ENCODE measurements around the gene PACSIN1.

PACSIN1 gene

GRCh38 chr6:34425132-34425497, 40.8 kb upstream of the PACSIN1 start:
- peak overlapping the region; percentile 87 for H3K27ac ChIP-seq
- no peak for DNase-seq
- TF ChIP-seq CTCF (IDR thresholded peaks at IDR 0.05; ENCODE audit: low read depth, low read length), result no peak
- no peaks in the 10 kb centered on the region for H3K27me3 ChIP-seq (ENCODE audit: insufficient read depth, low read depth, severe bottlenecking)
- H3K9me3 ChIP-seq (ENCODE audit: severe bottlenecking), result peaks cover 3% of the 10 kb centered on the region
- H3K4me3 ChIP-seq (ENCODE audit: low read depth, low read length), result peak overlapping the region; percentile 83
- peaks cover 55% of the 10 kb centered on the region for H3K36me3 ChIP-seq

GRCh38 chr6:34425498-34426410, 40.1 kb upstream of the PACSIN1 start, which contains the start of gene RPS10:
RPS10 (minus strand) TSS chr6:34426069; CDS start chr6:34425221, 848 bp downstream.
- DNase-seq, result peak; percentile 98
- Histone ChIP-seq H3K4me3 (ENCODE audit: low read depth, low read length) (peak within 1 kb of the TSS; percentile 83), H3K27me3 (ENCODE audit: insufficient read depth, low read depth, severe bottlenecking) (no peaks in the 10 kb centered on the region), H3K36me3 (peaks cover 49% of the 10 kb centered on the region), H3K9me3 (ENCODE audit: severe bottlenecking) (peaks cover 5% of the 10 kb centered on the region), H3K27ac (peak within 1 kb of the TSS; percentile 87)
- no peak for TF ChIP-seq CTCF (IDR thresholded peaks at IDR 0.05; ENCODE audit: low read depth, low read length)

- TF ChIP-seq CTCF (IDR thresholded peaks at IDR 0.05; ENCODE audit: low read depth, low read length), result no peak
- Histone ChIP-seq H3K36me3 (no peaks in the 10 kb centered on the region), H3K4me3 (ENCODE audit: low read depth, low read length) (no peak overlapping the region), H3K27ac (no peak overlapping the region), H3K9me3 (ENCODE audit: severe bottlenecking) (peaks cover 29% of the 10 kb centered on the region), H3K27me3 (ENCODE audit: insufficient read depth, low read depth, severe bottlenecking) (no peaks in the 10 kb centered on the region)
- no peak for DNase-seq
Measured at GRCh38 chr6:34435916-34436315, 30.0 kb upstream of the PACSIN1 start.

GRCh38 chr6:34436803-34437643, 28.9 kb upstream of the PACSIN1 start:
- no peak overlapping the region for H3K4me3 ChIP-seq (ENCODE audit: low read depth, low read length)
- no peak for DNase-seq
- no peak for TF ChIP-seq CTCF (IDR thresholded peaks at IDR 0.05; ENCODE audit: low read depth, low read length)
- H3K9me3 ChIP-seq (ENCODE audit: severe bottlenecking), result peaks cover 23% of the 10 kb centered on the region
- no peaks in the 10 kb centered on the region for H3K27me3 ChIP-seq (ENCODE audit: insufficient read depth, low read depth, severe bottlenecking)
- no peaks in the 10 kb centered on the region for H3K36me3 ChIP-seq
- H3K27ac ChIP-seq, result no peak overlapping the region

GRCh38 chr6:34437644-34437970, 28.3 kb upstream of the PACSIN1 start:
- Histone ChIP-seq H3K27ac (no peak overlapping the region), H3K9me3 (ENCODE audit: severe bottlenecking) (peaks cover 23% of the 10 kb centered on the region), H3K4me3 (ENCODE audit: low read depth, low read length) (no peak overlapping the region), H3K27me3 (ENCODE audit: insufficient read depth, low read depth, severe bottlenecking) (no peaks in the 10 kb centered on the region), H3K36me3 (no peaks in the 10 kb centered on the region)
- no peak for DNase-seq
- TF ChIP-seq CTCF (IDR thresholded peaks at IDR 0.05; ENCODE audit: low read depth, low read length), result no peak
